ENCODE results near the gene DTX2.
"Not testable (repeated sequence)": the region's sequence is repeated elsewhere in the genome, so short reads cannot be mapped to it uniquely, and the experiment has no call there.

DNA sequence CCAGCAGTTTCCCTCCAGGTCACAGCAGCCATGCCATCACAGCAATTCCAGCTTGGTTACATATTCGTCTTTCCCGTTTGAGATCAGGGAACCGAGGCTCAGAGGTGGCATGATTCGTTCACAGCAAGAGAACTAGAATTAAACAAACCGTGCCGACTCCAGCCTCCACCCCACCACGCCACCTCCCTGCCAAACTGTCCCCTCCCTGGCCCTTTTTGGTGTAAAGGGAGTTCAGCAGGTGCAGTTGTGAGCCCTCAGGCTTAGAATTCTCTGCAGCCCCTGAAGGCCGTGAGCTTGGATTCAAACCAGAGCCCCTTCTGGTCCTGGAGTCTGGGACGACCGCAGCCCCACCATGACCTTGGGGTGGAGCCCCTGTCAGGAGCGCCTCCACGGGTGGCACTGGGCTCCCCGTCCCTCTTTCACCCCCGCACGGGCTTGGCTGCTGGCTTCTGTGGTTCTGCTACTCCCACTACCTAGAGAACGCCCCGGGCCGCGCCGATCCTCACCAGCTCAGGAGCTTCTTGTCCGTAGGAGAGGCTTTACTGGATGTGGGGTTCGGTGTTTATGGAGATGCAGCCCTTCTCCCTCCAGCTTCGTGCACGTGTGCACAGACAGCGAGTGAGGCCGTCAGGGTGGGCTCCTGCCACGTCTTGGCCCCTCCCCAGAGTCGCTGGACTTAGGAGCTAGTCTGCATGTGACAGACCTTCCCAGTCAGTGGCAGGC, 37.9 kb downstream of the DTX2 start:
- not testable (repeated sequence) for TF ChIP-seq EP300 (IDR thresholded peaks at IDR 0.05; ENCODE audit: low read depth); POLR2A (IDR thresholded peaks at IDR 0.05)
- TF ChIP-seq, protein P1, sequence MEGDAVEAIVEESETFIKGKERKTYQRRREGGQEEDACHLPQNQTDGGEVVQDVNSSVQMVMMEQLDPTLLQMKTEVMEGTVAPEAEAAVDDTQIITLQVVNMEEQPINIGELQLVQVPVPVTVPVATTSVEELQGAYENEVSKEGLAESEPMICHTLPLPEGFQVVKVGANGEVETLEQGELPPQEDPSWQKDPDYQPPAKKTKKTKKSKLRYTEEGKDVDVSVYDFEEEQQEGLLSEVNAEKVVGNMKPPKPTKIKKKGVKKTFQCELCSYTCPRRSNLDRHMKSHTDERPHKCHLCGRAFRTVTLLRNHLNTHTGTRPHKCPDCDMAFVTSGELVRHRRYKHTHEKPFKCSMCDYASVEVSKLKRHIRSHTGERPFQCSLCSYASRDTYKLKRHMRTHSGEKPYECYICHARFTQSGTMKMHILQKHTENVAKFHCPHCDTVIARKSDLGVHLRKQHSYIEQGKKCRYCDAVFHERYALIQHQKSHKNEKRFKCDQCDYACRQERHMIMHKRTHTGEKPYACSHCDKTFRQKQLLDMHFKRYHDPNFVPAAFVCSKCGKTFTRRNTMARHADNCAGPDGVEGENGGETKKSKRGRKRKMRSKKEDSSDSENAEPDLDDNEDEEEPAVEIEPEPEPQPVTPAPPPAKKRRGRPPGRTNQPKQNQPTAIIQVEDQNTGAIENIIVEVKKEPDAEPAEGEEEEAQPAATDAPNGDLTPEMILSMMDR (IDR thresholded peaks at IDR 0.05), result not testable (repeated sequence)

Measured in transverse colon (tissue), 3 donors.